Bronchial epithelial cell (primary cell): Measurements from ENCODE around the gene SCTR. TPM values are rescaled to one million over a fixed set of nuclear protein-coding genes. Genes with fewer than 3 reads are reported as not detected.
A peak's percentile ranks its signal among the peaks of the same experiment; 100 is the strongest.

Source experiments
- DNase-seq: peaks from one replicate; pipeline ENCODE4 v3.0.0-alpha.2; 2010; ENCODE audit warnings: low read depth
- FAIRE-seq: peaks from 2 replicates; lab custom pipeline; 2011; peaks lifted over from hg19 to GRCh38; lab: Jason Lieb, UNC
- H3K27me3 ChIP-seq: 2 replicates; pipeline ENCODE4 v1.5.1; 2011; ENCODE audit warnings: low read length; ENCODE audit not compliant: control insufficient read depth, insufficient read depth
- H3K36me3 ChIP-seq: 2 replicates; pipeline ENCODE4 v1.5.1; 2011; ENCODE audit warnings: low read length; ENCODE audit not compliant: control insufficient read depth, insufficient read depth
- H3K4me3 ChIP-seq: 2 replicates; pipeline ENCODE4 v1.5.1; 2011; ENCODE audit warnings: mild to moderate bottlenecking, low read depth, low read length, control low read depth
- total RNA-seq: library from RNA; depleted of rRNA; stranded (reverse); fragments of >200 nt; gene quantifications from 2 replicates; pipeline ENCODE4 v1.2.1, GENCODE V29; 2014
- TF ChIP-seq, protein P1 (sequence below): IDR thresholded peaks from 2 replicates; pipeline ENCODE4 v1.5.1; 2011; ENCODE audit warnings: mild to moderate bottlenecking, moderate library complexity, low read length, control low read depth, inconsistent platforms; ENCODE audit not compliant: insufficient read depth, severe bottlenecking

Gene SCTR
- total RNA-seq, 1 donor from 2014 or later: not detected

DNA sequence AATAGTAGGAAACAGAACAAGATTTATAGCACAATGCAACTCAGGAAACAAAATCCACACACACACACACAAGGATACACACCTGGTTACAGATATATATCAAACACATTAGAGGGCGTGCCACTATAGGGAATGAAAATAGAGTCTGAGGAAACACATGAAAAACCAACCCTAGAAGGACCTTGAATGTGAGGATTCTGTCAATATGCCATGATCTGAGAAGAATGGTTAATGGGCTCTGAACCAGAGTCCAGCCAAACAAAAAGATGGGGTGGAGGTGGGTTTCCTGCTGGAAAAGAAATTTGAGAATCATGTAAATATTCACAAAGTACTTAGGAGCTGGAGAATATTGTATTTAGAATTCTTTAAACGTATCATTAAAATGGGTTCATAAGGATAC lies 100.5 kb downstream of the SCTR start:
- FAIRE-seq (no peak), DNase-seq (no peak)
- H3K27me3 ChIP-seq: peaks cover 18% of the 10 kb centered on the region
- no peaks in the 10 kb centered on the region for H3K36me3 ChIP-seq
- TF ChIP-seq, protein P1, sequence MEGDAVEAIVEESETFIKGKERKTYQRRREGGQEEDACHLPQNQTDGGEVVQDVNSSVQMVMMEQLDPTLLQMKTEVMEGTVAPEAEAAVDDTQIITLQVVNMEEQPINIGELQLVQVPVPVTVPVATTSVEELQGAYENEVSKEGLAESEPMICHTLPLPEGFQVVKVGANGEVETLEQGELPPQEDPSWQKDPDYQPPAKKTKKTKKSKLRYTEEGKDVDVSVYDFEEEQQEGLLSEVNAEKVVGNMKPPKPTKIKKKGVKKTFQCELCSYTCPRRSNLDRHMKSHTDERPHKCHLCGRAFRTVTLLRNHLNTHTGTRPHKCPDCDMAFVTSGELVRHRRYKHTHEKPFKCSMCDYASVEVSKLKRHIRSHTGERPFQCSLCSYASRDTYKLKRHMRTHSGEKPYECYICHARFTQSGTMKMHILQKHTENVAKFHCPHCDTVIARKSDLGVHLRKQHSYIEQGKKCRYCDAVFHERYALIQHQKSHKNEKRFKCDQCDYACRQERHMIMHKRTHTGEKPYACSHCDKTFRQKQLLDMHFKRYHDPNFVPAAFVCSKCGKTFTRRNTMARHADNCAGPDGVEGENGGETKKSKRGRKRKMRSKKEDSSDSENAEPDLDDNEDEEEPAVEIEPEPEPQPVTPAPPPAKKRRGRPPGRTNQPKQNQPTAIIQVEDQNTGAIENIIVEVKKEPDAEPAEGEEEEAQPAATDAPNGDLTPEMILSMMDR: no peak
- no peak overlapping the region for H3K4me3 ChIP-seq

DNA sequence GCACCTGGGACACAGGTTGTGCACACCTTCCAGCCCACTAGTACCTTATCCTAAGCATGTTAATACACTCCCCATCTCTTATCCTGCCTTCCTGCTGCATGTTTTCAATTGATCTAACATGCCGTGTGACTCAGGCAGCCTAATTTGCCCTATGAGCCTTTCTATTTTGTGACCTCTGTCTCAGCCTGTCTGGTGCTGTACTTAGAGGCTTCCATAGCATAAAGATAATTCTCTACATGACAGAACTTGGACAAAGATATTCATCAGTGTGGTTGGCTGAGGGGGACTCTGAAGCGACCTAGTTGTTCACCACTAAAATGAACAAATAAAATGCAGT lies 101.2 kb downstream of the SCTR start:
- no peaks in the 10 kb centered on the region for H3K36me3 ChIP-seq
- DNase-seq: peak; percentile 38
- H3K4me3 ChIP-seq: no peak overlapping the region
- no peak for FAIRE-seq
- H3K27me3 ChIP-seq: peaks cover 13% of the 10 kb centered on the region
- TF ChIP-seq, protein P1: no peak

DNA sequence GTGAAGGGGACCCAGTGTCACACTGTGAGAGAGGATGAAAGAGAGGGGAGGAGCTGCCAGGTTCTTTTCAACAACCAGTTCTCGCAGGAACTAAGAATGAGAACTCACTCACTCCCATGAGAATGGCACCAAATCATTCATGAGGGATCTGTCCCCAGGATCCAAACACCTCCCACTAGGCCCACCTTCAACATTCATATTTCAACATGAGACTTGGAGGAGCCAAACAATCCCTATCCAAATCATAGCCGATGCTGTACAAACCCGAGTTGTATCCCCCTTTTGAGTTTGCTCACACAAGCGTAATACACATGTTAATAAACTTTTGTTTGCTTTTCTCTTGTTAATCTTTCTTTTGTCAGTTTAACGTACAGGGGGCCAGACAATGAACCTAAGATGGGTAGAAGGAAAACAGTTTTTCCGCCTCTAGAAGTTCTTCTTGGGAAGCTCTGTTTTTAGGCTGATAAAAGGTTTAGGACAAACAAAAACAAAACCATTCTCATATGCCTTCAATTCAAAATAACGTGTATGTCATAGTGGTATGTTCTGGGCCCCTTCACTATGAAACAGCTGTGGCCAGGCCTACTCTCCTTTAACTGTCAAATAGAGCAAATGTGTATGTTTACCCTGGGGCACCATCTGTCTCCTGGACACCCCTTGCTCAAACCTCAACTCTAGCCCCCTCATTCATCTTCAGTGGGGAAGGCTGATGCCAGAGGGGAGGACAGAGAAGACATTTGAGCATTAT lies 101.7 kb downstream of the SCTR start:
- Histone ChIP-seq H3K36me3 (no peaks in the 10 kb centered on the region), H3K4me3 (no peak overlapping the region), H3K27me3 (peaks cover 12% of the 10 kb centered on the region)
- FAIRE-seq: no peak
- TF ChIP-seq, protein P1: no peak
- no peak for DNase-seq

DNA sequence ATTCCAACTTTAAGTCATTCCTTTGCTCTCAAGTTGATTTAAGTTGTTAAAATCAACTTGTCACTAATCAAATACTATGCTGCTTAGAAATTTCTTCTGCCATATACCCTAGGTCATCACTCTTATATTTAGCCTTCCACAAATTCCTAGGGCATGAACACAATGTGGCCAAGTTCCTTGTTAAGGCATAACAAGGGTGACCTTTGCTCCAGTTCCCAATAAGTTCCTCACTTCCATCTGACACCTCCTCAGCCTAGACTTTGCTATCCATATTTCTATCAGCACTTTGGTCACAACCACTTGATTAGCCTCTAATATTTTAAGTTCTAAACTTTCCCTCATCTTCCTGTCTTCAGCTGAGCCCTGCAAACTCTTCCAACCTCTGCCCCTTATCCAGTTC lies 102.5 kb downstream of the SCTR start:
- Histone ChIP-seq H3K4me3 (no peak overlapping the region), H3K27me3 (peaks cover 9% of the 10 kb centered on the region), H3K36me3 (no peaks in the 10 kb centered on the region)
- FAIRE-seq (no peak), DNase-seq (no peak)
- TF ChIP-seq, protein P1: no peak

DNA sequence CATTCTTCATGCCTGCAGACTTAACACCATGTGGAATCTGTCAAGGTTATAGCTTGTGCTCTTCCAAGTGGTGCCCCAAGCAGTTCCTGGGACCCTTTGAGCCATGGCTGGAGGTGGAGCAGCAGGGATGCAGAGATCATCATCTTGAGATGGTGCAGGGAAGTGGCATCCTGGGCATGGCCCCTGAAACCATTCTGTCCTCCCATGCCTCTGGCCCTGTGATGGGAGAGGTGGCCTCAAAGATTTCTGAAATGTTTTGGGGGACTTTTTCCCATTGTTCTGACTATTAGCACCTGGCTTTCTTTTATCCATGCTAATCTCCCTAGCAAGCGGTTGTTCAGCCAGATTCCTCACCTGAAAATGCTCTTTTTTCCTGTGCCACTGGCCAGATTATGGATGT lies 103.0 kb downstream of the SCTR start:
- H3K27me3 ChIP-seq: peaks cover 9% of the 10 kb centered on the region
- no peaks in the 10 kb centered on the region for H3K36me3 ChIP-seq
- H3K4me3 ChIP-seq: no peak overlapping the region
- TF ChIP-seq, protein P1: no peak
- DNase-seq (no peak), FAIRE-seq (no peak)
